Nephron progenitor cell (in vitro differentiated cells): ENCODE results near the gene GRIK1.
"Not testable (repeated sequence)": the region's sequence is repeated elsewhere in the genome, so short reads cannot be mapped to it uniquely, and the experiment has no call there.

Source experiments
- DNase-seq: peaks from one replicate; pipeline ENCODE4 v3.0.0; 2021
- H3K27ac Mint-ChIP-seq: 2 replicates; pipeline ENCODE4 v1.8.0; 2021; ENCODE audit warnings: mild to moderate bottlenecking, moderate library complexity, mixed read lengths
- H3K27me3 Mint-ChIP-seq: 2 replicates; pipeline ENCODE4 v1.8.0; 2021; ENCODE audit warnings: mild to moderate bottlenecking, low read depth, mixed read lengths; ENCODE audit not compliant: poor library complexity
- H3K36me3 Mint-ChIP-seq: 2 replicates; pipeline ENCODE4 v1.8.0; 2021; ENCODE audit warnings: low read depth, mixed read lengths
- H3K4me1 Mint-ChIP-seq: 2 replicates; pipeline ENCODE4 v1.8.0; 2021; ENCODE audit warnings: mixed read lengths
- H3K4me3 Mint-ChIP-seq: 2 replicates; pipeline ENCODE4 v1.8.0; 2021; ENCODE audit warnings: mild to moderate bottlenecking, moderate library complexity, mixed read lengths
- H3K9me3 Mint-ChIP-seq: 2 replicates; pipeline ENCODE4 v1.8.0; 2021; ENCODE audit warnings: mild to moderate bottlenecking, moderate library complexity, mixed read lengths
- CTCF ChIP-seq: fragments of 200-600 bp; sonication (generic); IDR thresholded peaks from 2 replicates; pipeline ENCODE4 v1.5.0; 2021; ENCODE audit warnings: antibody characterized with exemption

The GRIK1 gene

GRCh38 chr21:29961291-29962027 lies 21.7 kb upstream of the GRIK1 start:
- no peak for TF ChIP-seq CTCF
- no peak overlapping the region for H3K4me3 Mint-ChIP-seq
- H3K27ac Mint-ChIP-seq: no peak overlapping the region
- peaks cover 4% of the 10 kb centered on the region for H3K9me3 Mint-ChIP-seq
- H3K27me3 Mint-ChIP-seq: no peaks in the 10 kb centered on the region
- DNase-seq: no peak
- H3K36me3 Mint-ChIP-seq: no peaks in the 10 kb centered on the region
- no peaks in the 10 kb centered on the region for H3K4me1 Mint-ChIP-seq

GRCh38 chr21:29958551-29958950 lies 18.8 kb upstream of the GRIK1 start:
- no peak overlapping the region for H3K4me3 Mint-ChIP-seq
- no peak for TF ChIP-seq CTCF
- H3K27me3 Mint-ChIP-seq: no peaks in the 10 kb centered on the region
- H3K4me1 Mint-ChIP-seq: peaks cover 4% of the 10 kb centered on the region
- no peaks in the 10 kb centered on the region for H3K36me3 Mint-ChIP-seq
- peak overlapping the region; percentile 10 for H3K27ac Mint-ChIP-seq
- peaks cover 4% of the 10 kb centered on the region for H3K9me3 Mint-ChIP-seq
- DNase-seq: no peak

- H3K4me3 Mint-ChIP-seq, DNase-seq, H3K27ac Mint-ChIP-seq, H3K4me1 Mint-ChIP-seq, H3K9me3 Mint-ChIP-seq, H3K36me3 Mint-ChIP-seq, H3K27me3 Mint-ChIP-seq: not testable (repeated sequence)
Observed at GRCh38 chr21:29958035-29958434, 18.2 kb upstream of the GRIK1 start.

- no peaks in the 10 kb centered on the region for H3K27me3 Mint-ChIP-seq
- H3K4me3 Mint-ChIP-seq: no peak overlapping the region
- H3K36me3 Mint-ChIP-seq: no peaks in the 10 kb centered on the region
- peaks cover 16% of the 10 kb centered on the region for H3K4me1 Mint-ChIP-seq
- H3K27ac Mint-ChIP-seq: no peak overlapping the region
- TF ChIP-seq CTCF: no peak
- no peak for DNase-seq
- peaks cover 4% of the 10 kb centered on the region for H3K9me3 Mint-ChIP-seq
Observed at GRCh38 chr21:29953690-29954089, 13.9 kb upstream of the GRIK1 start.

GRCh38 chr21:29953072-29953471 lies 13.3 kb upstream of the GRIK1 start:
- DNase-seq: peak; percentile 15
- Mint-ChIP-seq H3K4me3 (peak overlapping the region; percentile 24), H3K27me3 (no peaks in the 10 kb centered on the region), H3K4me1 (peaks cover 16% of the 10 kb centered on the region), H3K36me3 (no peaks in the 10 kb centered on the region), H3K27ac (no peak overlapping the region), H3K9me3 (peaks cover 2% of the 10 kb centered on the region)
- TF ChIP-seq CTCF: no peak

GRCh38 chr21:29951911-29952310 lies 12.1 kb upstream of the GRIK1 start:
- no peak for TF ChIP-seq CTCF
- DNase-seq: no peak

More at GRCh38 chr21:29951911-29952310, 12.1 kb upstream of the GRIK1 start:
- Mint-ChIP-seq H3K4me3 (no peak overlapping the region), H3K27me3 (peaks cover 3% of the 10 kb centered on the region), H3K27ac (no peak overlapping the region), H3K36me3 (no peaks in the 10 kb centered on the region), H3K4me1 (peaks cover 16% of the 10 kb centered on the region), H3K9me3 (no peaks in the 10 kb centered on the region)
